ENCODE measurements around the gene GOLGA3. TPM values are rescaled to one million over a fixed set of nuclear protein-coding genes. Genes with fewer than 3 reads are reported as not detected.
"Not testable (repeated sequence)": the region's sequence is repeated elsewhere in the genome, so short reads cannot be mapped to it uniquely, and the experiment has no call there.

The GOLGA3 gene
- total RNA-seq, 5 donors from 2014 or later (not counting 1 experiment from before 2014, with no cell fraction given): 49.1 to 77.9 (median 67.4) TPM

DNA sequence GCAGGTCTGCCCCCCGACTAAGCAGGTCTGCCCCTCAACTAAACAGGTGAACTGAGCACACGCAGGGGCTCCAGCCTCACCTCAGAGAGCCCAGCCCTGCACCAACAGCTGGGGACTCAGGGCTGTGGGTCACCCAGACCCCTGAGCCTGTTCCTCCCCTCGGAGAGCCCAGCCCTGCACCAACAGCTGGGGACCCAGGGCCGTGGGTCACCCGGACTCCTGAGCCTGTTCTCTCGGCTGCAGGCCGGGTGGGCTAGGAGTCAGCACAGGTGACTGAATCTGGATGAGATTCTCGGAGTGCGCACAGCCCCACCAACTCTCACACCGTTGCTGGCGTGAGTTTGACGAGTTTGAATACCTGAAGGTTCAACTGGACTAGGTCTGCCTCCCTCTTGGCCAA is 46.7 kb downstream of the GOLGA3 start:
- Histone ChIP-seq H3K36me3 (ENCODE audit: control insufficient read depth in 2 of 2, extremely low read depth in 1 of 2, insufficient read depth in 1 of 2, low read length in 1 of 2) (peaks cover 48 to 65% of the 10 kb centered on the region in 2 donors), H3K27me3 (replicated peaks in 1 of 2; ENCODE audit: control insufficient read depth in 2 of 2, extremely low read depth in 1 of 2, insufficient read depth in 2 of 2, low read length in 1 of 2) (no peaks in the 10 kb centered on the region), H3K9me3 (no peaks in the 10 kb centered on the region), H3K4me3 (ENCODE audit: control insufficient read depth in 1 of 2, extremely low read depth in 1 of 2, low read length in 1 of 2) (no peak overlapping the region), H3K27ac (ENCODE audit: low read length) (no peak overlapping the region), H3K4me1 (ENCODE audit: control insufficient read depth in 1 of 2, extremely low read depth in 1 of 2, insufficient read depth in 2 of 2, low read length in 2 of 2) (no peaks in the 10 kb centered on the region)
- H3K27ac Mint-ChIP-seq: no peak overlapping the region
- H3K36me3 Mint-ChIP-seq: peaks cover 46% of the 10 kb centered on the region
- no peak for ATAC-seq (replicated peaks in 1 of 4)
- H3K27me3 Mint-ChIP-seq: no peaks in the 10 kb centered on the region
- 99% methylated on average over 9 of the region's 12 CpGs for WGBS (ENCODE audit: insufficient coverage)
- no peak for DNase-seq
- H3K9me3 Mint-ChIP-seq: no peaks in the 10 kb centered on the region
- ChIA-PET POLR2A (no interaction called here), CTCF (no interaction called here)
- H3K4me3 Mint-ChIP-seq: no peak overlapping the region
- peaks cover 0 to 9% (median 0%) of the 10 kb centered on the region in 3 donors for H3K4me1 Mint-ChIP-seq

DNA sequence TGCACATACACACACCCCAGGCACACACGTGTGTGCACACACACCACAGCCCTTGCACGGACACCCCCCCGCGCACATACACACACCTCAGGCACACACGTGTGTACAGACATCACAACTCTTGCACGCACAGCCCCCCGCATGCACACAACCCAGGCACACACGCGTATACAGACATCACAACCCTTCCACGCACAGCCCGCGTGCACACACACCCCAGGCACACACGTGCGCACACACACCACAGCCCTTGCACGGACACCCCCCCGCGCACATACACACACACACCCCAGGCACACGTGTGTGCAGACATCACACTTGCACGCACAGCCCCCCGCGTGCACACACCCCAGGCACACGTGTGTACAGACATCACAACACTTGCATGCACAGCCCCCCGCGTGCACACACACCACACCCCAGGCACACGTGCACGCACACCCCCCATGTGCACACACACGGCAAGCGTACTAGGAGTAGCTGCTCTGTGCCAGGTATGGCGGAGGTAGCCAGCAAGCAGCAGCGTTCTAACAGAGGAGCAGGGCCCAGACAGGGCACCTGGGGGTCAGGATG is 48.8 kb downstream of the GOLGA3 start:
- Mint-ChIP-seq H3K27ac (no peak overlapping the region), H3K36me3 (peaks cover 42% of the 10 kb centered on the region), H3K27me3 (no peaks in the 10 kb centered on the region), H3K9me3 (no peaks in the 10 kb centered on the region), H3K4me3 (no peak overlapping the region), H3K4me1 (peaks cover 0 to 13% (median 3%) of the 10 kb centered on the region in 3 donors)
- 95% methylated on average over 25 of the region's 30 CpGs for WGBS (ENCODE audit: insufficient coverage)
- ChIA-PET POLR2A (no interaction called here), CTCF (no interaction called here)
- Histone ChIP-seq H3K36me3 (ENCODE audit: control insufficient read depth in 2 of 2, extremely low read depth in 1 of 2, insufficient read depth in 1 of 2, low read length in 1 of 2) (peaks cover 48 to 66% of the 10 kb centered on the region in 2 donors), H3K4me3 (ENCODE audit: control insufficient read depth in 1 of 2, extremely low read depth in 1 of 2, low read length in 1 of 2) (no peak overlapping the region), H3K9me3 (no peaks in the 10 kb centered on the region), H3K4me1 (ENCODE audit: control insufficient read depth in 1 of 2, extremely low read depth in 1 of 2, insufficient read depth in 2 of 2, low read length in 2 of 2) (no peaks in the 10 kb centered on the region), H3K27ac (ENCODE audit: low read length) (no peak overlapping the region), H3K27me3 (replicated peaks in 1 of 2; ENCODE audit: control insufficient read depth in 2 of 2, extremely low read depth in 1 of 2, insufficient read depth in 2 of 2, low read length in 1 of 2) (no peaks in the 10 kb centered on the region)
- no peak for ATAC-seq (replicated peaks in 1 of 4)
- no peak for DNase-seq

DNA sequence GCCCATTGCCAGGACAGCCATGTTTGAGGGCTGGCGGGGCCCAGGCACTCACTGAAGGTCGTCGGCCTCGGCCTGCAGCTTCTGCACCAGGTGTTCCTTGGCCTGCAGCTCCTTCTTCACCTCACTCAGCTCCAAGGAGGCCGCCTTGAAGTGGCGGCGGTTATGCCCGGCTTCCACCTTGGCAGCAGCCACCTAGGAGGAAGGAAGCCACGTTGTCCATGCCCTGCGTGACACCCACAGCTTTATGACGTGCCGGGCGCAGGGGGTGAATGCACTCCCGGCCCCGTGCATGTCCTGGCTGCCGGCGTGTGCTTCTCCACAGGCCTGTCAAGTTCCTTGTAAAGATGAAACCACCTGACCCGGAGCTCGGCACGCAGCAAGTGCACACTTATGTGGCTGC is 51.1 kb downstream of the GOLGA3 start:
- H3K9me3 ChIP-seq: no peaks in the 10 kb centered on the region
- Mint-ChIP-seq H3K4me1 (peaks cover 10 to 27% (median 18%) of the 10 kb centered on the region in 3 donors), H3K27me3 (no peaks in the 10 kb centered on the region), H3K9me3 (no peaks in the 10 kb centered on the region), H3K36me3 (peaks cover 43% of the 10 kb centered on the region), H3K4me3 (no peak overlapping the region), H3K27ac (no peak overlapping the region)
- peaks cover 40 to 71% of the 10 kb centered on the region in 2 donors for H3K36me3 ChIP-seq (ENCODE audit: control insufficient read depth in 2 of 2, extremely low read depth in 1 of 2, insufficient read depth in 1 of 2, low read length in 1 of 2)
- ATAC-seq (replicated peaks in 1 of 4): no peak
- no peak for DNase-seq
- peaks cover 5 to 21% of the 10 kb centered on the region in 2 experiments for H3K4me1 ChIP-seq (ENCODE audit: control insufficient read depth in 1 of 2, extremely low read depth in 1 of 2, insufficient read depth in 2 of 2, low read length in 2 of 2)
- H3K4me3 ChIP-seq (ENCODE audit: control insufficient read depth in 1 of 2, extremely low read depth in 1 of 2, low read length in 1 of 2): no peak overlapping the region
- ChIA-PET CTCF (no interaction called here), POLR2A (no interaction called here)
- no peaks in the 10 kb centered on the region for H3K27me3 ChIP-seq (replicated peaks in 1 of 2; ENCODE audit: control insufficient read depth in 2 of 2, extremely low read depth in 1 of 2, insufficient read depth in 2 of 2, low read length in 1 of 2)
- H3K27ac ChIP-seq (ENCODE audit: low read length): no peak overlapping the region
- 97% methylated on average over 17 of the region's 20 CpGs for WGBS (ENCODE audit: insufficient coverage)

DNA sequence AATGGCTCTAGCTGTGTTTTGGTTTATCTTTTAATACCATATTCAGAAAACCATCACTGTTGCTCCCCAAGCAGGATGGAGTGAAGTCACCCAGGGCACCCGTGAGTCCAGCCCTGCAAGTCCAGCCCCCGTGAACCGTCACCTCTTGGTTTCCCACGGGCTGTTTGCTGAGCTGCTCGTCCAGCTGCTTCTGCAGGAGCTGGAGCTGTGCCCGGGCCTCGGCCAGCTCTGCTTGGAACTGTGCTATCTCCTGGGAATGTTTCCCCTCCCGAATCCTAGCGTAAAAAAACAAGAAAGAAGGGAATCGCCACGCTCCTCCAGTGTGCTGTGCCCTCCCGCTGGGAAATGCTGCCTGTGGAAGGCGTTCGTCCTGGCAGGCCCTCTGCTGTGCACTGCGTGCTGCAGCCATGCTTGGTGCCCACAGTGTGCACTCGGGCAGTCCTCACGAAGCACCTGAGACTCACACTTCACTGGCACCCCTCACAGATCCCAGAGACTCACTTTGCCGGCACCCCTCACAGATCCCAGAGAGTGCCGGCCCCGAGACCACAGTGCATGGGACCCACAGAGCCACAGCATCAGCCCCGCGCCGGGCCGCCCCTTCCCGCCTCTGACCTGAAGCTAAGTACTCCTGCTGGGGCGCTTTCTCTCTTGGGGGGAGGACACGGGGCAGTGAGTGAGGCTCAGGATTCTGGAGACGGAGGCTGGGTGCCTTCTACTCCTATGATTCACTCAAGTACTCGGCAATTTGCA is 51.7 kb downstream of the GOLGA3 start:
- ATAC-seq (replicated peaks in 1 of 4) (no peak), DNase-seq (no peak)
- Histone ChIP-seq H3K4me3 (ENCODE audit: control insufficient read depth in 1 of 2, extremely low read depth in 1 of 2, low read length in 1 of 2) (no peak overlapping the region), H3K4me1 (ENCODE audit: control insufficient read depth in 1 of 2, extremely low read depth in 1 of 2, insufficient read depth in 2 of 2, low read length in 2 of 2) (peaks cover 6 to 28% of the 10 kb centered on the region in 2 experiments), H3K36me3 (ENCODE audit: control insufficient read depth in 2 of 2, extremely low read depth in 1 of 2, insufficient read depth in 1 of 2, low read length in 1 of 2) (peaks cover 38 to 67% of the 10 kb centered on the region in 2 donors), H3K27ac (ENCODE audit: low read length) (no peak overlapping the region), H3K9me3 (no peaks in the 10 kb centered on the region), H3K27me3 (replicated peaks in 1 of 2; ENCODE audit: control insufficient read depth in 2 of 2, extremely low read depth in 1 of 2, insufficient read depth in 2 of 2, low read length in 1 of 2) (no peaks in the 10 kb centered on the region)
- peak overlapping the region in 1 of 2 donors; percentile 23 for H3K27ac Mint-ChIP-seq
- POLR2A ChIA-PET: no interaction called here
- peaks cover 43% of the 10 kb centered on the region for H3K36me3 Mint-ChIP-seq
- WGBS (ENCODE audit: insufficient coverage): 97% methylated on average over 27 of the region's 29 CpGs
- H3K4me3 Mint-ChIP-seq: peak overlapping the region in 1 of 3 donors; percentile 40
- H3K4me1 Mint-ChIP-seq: peaks cover 13 to 33% (median 21%) of the 10 kb centered on the region in 3 donors
- no peaks in the 10 kb centered on the region for H3K9me3 Mint-ChIP-seq
- no peaks in the 10 kb centered on the region for H3K27me3 Mint-ChIP-seq
- CTCF ChIA-PET: interaction anchor here in 1 of 2 donors (1.2 kb wide), 1 partner anchor 9 kb away, joined by 3 read pairs; no protein-coding TSS in a partner anchor

DNA sequence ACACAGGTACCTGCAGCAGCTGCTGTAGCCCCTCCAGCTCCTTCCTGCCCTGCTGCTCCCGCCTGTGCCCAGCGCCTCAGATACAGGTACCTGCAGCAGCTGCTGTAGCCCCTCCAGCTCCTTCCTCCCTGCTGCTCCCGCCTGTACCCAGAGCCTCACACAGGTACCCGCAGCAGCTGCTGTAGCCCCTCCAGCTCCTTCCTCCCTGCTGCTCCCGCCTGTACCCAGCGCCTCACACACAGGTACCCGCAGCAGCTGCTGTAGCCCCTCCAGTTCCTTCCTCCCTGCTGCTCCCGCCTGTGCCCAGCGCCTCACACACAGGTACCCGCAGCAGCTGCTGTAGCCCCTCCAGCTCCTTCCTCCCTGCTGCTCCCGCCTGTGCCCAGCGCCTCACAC is 52.4 kb downstream of the GOLGA3 start:
- not testable (repeated sequence) for H3K27ac ChIP-seq (ENCODE audit: low read length); H3K9me3 Mint-ChIP-seq; H3K27me3 ChIP-seq (replicated peaks in 1 of 2; ENCODE audit: control insufficient read depth in 2 of 2, extremely low read depth in 1 of 2, insufficient read depth in 2 of 2, low read length in 1 of 2); ATAC-seq (replicated peaks in 1 of 4); DNase-seq; H3K9me3 ChIP-seq; H3K27me3 Mint-ChIP-seq; H3K4me3 ChIP-seq (ENCODE audit: control insufficient read depth in 1 of 2, extremely low read depth in 1 of 2, low read length in 1 of 2)
- Histone ChIP-seq H3K36me3 (ENCODE audit: control insufficient read depth in 2 of 2, extremely low read depth in 1 of 2, insufficient read depth in 1 of 2, low read length in 1 of 2) (peaks cover 32 to 65% of the 10 kb centered on the region in 2 donors), H3K4me1 (ENCODE audit: control insufficient read depth in 1 of 2, extremely low read depth in 1 of 2, insufficient read depth in 2 of 2, low read length in 2 of 2) (peaks cover 11 to 35% of the 10 kb centered on the region in 2 experiments)
- ChIA-PET POLR2A (interaction anchor here in 1 of 2 donors (0.6 kb wide), 1 partner anchor 29 kb away, joined by 5 read pairs; no protein-coding TSS in a partner anchor), CTCF (interaction anchor here in 1 of 2 donors (0.6 to 1.2 kb wide), 2 partner anchors 8 to 12 kb away, joined by 3 read pairs; no protein-coding TSS in a partner anchor)
- peaks cover 19 to 41% (median 29%) of the 10 kb centered on the region in 3 donors for H3K4me1 Mint-ChIP-seq
- 87% methylated on average over 3 of the region's 12 CpGs for WGBS (ENCODE audit: insufficient coverage)
- H3K36me3 Mint-ChIP-seq: peaks cover 39% of the 10 kb centered on the region
- H3K4me3 Mint-ChIP-seq: peak overlapping the region in 1 of 3 donors; percentile 40
- peak overlapping the region in 1 of 2 donors; percentile 55 for H3K27ac Mint-ChIP-seq

DNA sequence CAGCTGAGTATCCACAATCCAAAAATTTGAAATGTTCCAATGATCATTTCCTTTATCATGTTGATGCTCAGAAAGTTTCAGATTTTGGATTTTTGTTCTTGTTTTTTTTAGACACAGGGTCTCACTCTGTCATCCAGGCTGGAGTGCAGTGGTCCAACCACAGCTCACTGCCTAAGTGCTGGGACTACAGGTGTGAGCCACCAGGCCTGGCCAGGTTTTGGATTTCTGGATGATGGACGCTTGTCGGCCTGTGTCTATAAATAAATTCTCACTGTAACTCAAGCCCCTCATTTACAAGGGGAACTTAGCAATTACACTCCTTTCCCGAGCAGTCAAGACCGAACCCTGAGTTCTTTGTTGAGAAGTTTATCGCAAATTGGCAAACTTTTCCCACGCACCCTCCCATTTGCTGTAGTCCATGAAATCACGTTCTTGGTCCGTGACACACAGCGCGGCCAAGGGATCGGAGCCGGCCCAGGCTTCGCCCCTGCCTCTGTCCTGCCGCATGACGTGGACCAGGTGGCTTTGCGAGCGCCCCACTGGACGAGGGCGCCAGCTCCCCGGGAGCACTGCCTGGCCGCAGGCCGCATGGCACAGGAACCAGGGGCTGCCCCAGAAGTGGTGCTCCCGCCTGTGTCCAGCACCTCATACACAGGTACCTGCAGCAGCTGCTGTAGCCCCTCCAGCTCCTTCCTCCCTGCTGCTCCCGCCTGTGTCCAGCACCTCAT is 53.0 kb downstream of the GOLGA3 start:
- 97% methylated on average over 22 of the region's 24 CpGs for WGBS (ENCODE audit: insufficient coverage)
- H3K27me3 ChIP-seq (replicated peaks in 1 of 2; ENCODE audit: control insufficient read depth in 2 of 2, extremely low read depth in 1 of 2, insufficient read depth in 2 of 2, low read length in 1 of 2): no peaks in the 10 kb centered on the region
- DNase-seq (no peak), ATAC-seq (replicated peaks in 1 of 4) (no peak)
- Mint-ChIP-seq H3K4me3 (peak overlapping the region in 1 of 3 donors; percentile 40), H3K4me1 (peaks cover 23 to 45% (median 32%) of the 10 kb centered on the region in 3 donors), H3K36me3 (peaks cover 37% of the 10 kb centered on the region), H3K27me3 (no peaks in the 10 kb centered on the region), H3K9me3 (no peaks in the 10 kb centered on the region), H3K27ac (peak overlapping the region in 1 of 2 donors; percentile 55)
- no peak overlapping the region for H3K27ac ChIP-seq (ENCODE audit: low read length)
- CTCF ChIA-PET: interaction anchor here in 1 of 2 donors (0.6 kb wide), 1 partner anchor 11 kb away, joined by 3 read pairs; no protein-coding TSS in a partner anchor
- peaks cover 27 to 60% of the 10 kb centered on the region in 2 donors for H3K36me3 ChIP-seq (ENCODE audit: control insufficient read depth in 2 of 2, extremely low read depth in 1 of 2, insufficient read depth in 1 of 2, low read length in 1 of 2)
- H3K9me3 ChIP-seq: no peaks in the 10 kb centered on the region
- H3K4me1 ChIP-seq (ENCODE audit: control insufficient read depth in 1 of 2, extremely low read depth in 1 of 2, insufficient read depth in 2 of 2, low read length in 2 of 2): peaks cover 16 to 39% of the 10 kb centered on the region in 2 experiments
- POLR2A ChIA-PET: interaction anchor here in 1 of 2 donors (0.6 kb wide), 1 partner anchor 29 kb away, joined by 5 read pairs; no protein-coding TSS in a partner anchor
- no peak overlapping the region for H3K4me3 ChIP-seq (ENCODE audit: control insufficient read depth in 1 of 2, extremely low read depth in 1 of 2, low read length in 1 of 2)

All from T-cell (primary cell).